Inflammatory macrophage treated with lipopolysaccharide for 4 hours (primary cell): ENCODE measurements around the gene BACH2.
"Not testable (repeated sequence)": the region's sequence is repeated elsewhere in the genome, so short reads cannot be mapped to it uniquely, and the experiment has no call there.

Experiments
- DNase-seq: peaks from one replicate; pipeline ENCODE4 v3.0.0-alpha.2; 2020

The BACH2 gene

GRCh38 chr6:89928604-89929003 is 368.0 kb downstream of the BACH2 start:
- peak; percentile 19 for DNase-seq

- peak; percentile 79 for DNase-seq
Measured at GRCh38 chr6:89927791-89928550, 368.7 kb downstream of the BACH2 start.

- no peak for DNase-seq
Measured at GRCh38 chr6:89927264-89927663, 369.4 kb downstream of the BACH2 start.

- no peak for DNase-seq
Measured at GRCh38 chr6:89925826-89926225, 370.8 kb downstream of the BACH2 start.

GRCh38 chr6:89924231-89924630 is 372.4 kb downstream of the BACH2 start:
- no peak for DNase-seq

- DNase-seq, result no peak
Measured at GRCh38 chr6:89921691-89922090, 375.0 kb downstream of the BACH2 start.

- no peak for DNase-seq
Measured at GRCh38 chr6:89921197-89921596, 375.4 kb downstream of the BACH2 start.

GRCh38 chr6:89917801-89918366 is 378.8 kb downstream of the BACH2 start:
- DNase-seq, result no peak

- no peak for DNase-seq
Measured at GRCh38 chr6:89917216-89917615, 379.4 kb downstream of the BACH2 start.

GRCh38 chr6:89916136-89916920 is 380.3 kb downstream of the BACH2 start:
- no peak for DNase-seq

- no peak for DNase-seq
Measured at GRCh38 chr6:89910902-89911240, 385.8 kb downstream of the BACH2 start.

GRCh38 chr6:89910001-89910901 is 386.4 kb downstream of the BACH2 start:
- not testable (repeated sequence) for DNase-seq

GRCh38 chr6:89895276-89895874 is 401.3 kb downstream of the BACH2 start:
- no peak for DNase-seq

- DNase-seq, result no peak
Measured at GRCh38 chr6:89894169-89894568, 402.5 kb downstream of the BACH2 start, which contains the start of gene GJA10. GJA10 (plus strand) TSS chr6:89894469; CDS start chr6:89894469, 0 bp downstream.

GRCh38 chr6:89892577-89892976 is 404.1 kb downstream of the BACH2 start:
- not testable (repeated sequence) for DNase-seq

GRCh38 chr6:89890845-89891528 is 405.7 kb downstream of the BACH2 start:
- DNase-seq, result not testable (repeated sequence)

GRCh38 chr6:89888871-89889270 is 407.8 kb downstream of the BACH2 start:
- no peak for DNase-seq

- no peak for DNase-seq
Measured at GRCh38 chr6:89888138-89888514, 408.5 kb downstream of the BACH2 start.

GRCh38 chr6:89887452-89888137 is 409.0 kb downstream of the BACH2 start:
- DNase-seq, result no peak

- DNase-seq, result no peak
Measured at GRCh38 chr6:89886378-89887120, 410.1 kb downstream of the BACH2 start.
